ENCODE results near the gene NDST4.

Gene NDST4

DNA sequence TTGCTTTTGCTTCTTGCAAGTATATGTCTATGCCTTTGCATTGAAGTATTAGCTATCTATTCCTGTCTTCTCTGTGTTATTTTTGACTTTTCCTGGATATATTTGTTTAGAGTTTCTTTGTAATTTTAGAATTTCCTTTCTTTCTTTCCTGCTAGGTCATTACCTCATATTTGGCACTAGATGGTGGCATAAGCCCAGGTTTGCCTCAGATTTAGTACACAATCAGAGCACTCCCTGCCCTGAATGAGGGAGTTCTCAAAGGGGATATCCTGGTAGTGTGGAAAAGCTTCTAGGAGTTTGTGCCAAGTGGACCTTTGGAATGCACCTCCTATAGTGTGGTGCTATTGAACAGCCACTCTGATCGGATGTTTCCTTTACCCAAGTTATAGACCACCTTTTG lies 333.2 kb downstream of the NDST4 start:
- DNase-seq: no peak

Data from CD4-positive, alpha-beta T cell treated with Interleukin-4 for 1 hour (primary cell).